Smooth muscle cell (in vitro differentiated cells): ENCODE results near the gene OR2V2. TPM values are rescaled to one million over a fixed set of nuclear protein-coding genes. Genes with fewer than 3 reads are reported as not detected.
"Not testable (repeated sequence)": the region's sequence is repeated elsewhere in the genome, so short reads cannot be mapped to it uniquely, and the experiment has no call there.

ENCODE experiments used
- DNase-seq: peaks from one replicate; lab custom pipeline; 2025; ENCODE audit not compliant: unreplicated experiment; lab: John Stamatoyannopoulos, UW
- H2AFZ ChIP-seq: fragments of 200-600 bp; sonication (generic); 2 replicates; pipeline ENCODE4 v1.6.0; 2016; ENCODE audit warnings: antibody characterized with exemption, low read depth, mild to moderate bottlenecking
- H3F3A ChIP-seq: fragments of 200-600 bp; sonication (generic); 2 replicates; pipeline ENCODE4 v1.6.0; 2017; ENCODE audit warnings: antibody characterized with exemption, low read depth
- H3K27ac ChIP-seq: fragments of 200-600 bp; sonication (generic); 2 replicates; pipeline ENCODE4 v1.5.1; 2016; ENCODE audit warnings: low read depth, mild to moderate bottlenecking
- H3K27me3 ChIP-seq: fragments of 200-600 bp; sonication (generic); 2 replicates; pipeline ENCODE4 v1.6.1; 2016; ENCODE audit warnings: low read depth, mild to moderate bottlenecking
- H3K36me3 ChIP-seq: fragments of 200-600 bp; sonication (generic); 2 replicates; pipeline ENCODE4 v1.5.1; 2016; ENCODE audit warnings: low read depth
- H3K4me1 ChIP-seq: fragments of 200-600 bp; sonication (generic); 2 replicates; pipeline ENCODE4 v1.5.1; 2016; ENCODE audit warnings: low read depth
- H3K4me2 ChIP-seq: fragments of 200-600 bp; sonication (generic); 2 replicates; pipeline ENCODE4 v1.6.0; 2016; ENCODE audit warnings: mild to moderate bottlenecking
- H3K4me3 ChIP-seq: fragments of 200-600 bp; sonication (generic); 2 replicates; pipeline ENCODE4 v1.5.1; 2016; ENCODE audit warnings: mild to moderate bottlenecking
- H3K79me2 ChIP-seq: fragments of 200-600 bp; sonication (generic); 2 replicates; pipeline ENCODE4 v1.6.0; 2016; ENCODE audit warnings: low read depth, mild to moderate bottlenecking
- H3K9ac ChIP-seq: fragments of 200-600 bp; sonication (generic); 2 replicates; pipeline ENCODE4 v1.6.0; 2016; ENCODE audit warnings: low read depth
- H3K9me3 ChIP-seq: fragments of 200-600 bp; sonication (generic); replicated peaks from 2 replicates; pipeline ENCODE4 v1.5.1; 2016; ENCODE audit warnings: low read depth
- H4K20me1 ChIP-seq: fragments of 200-600 bp; sonication (generic); 2 replicates; pipeline ENCODE4 v1.6.0; 2016; ENCODE audit warnings: low read depth
- CTCF ChIP-seq: fragments of 200-600 bp; sonication (generic); IDR thresholded peaks from 2 replicates; pipeline ENCODE4 v1.5.1; 2017; ENCODE audit warnings: borderline replicate concordance, mild to moderate bottlenecking, antibody characterized with exemption; ENCODE audit not compliant: insufficient read depth, poor library complexity, severe bottlenecking
- WGBS: methylation state at CpG from one replicate; pipeline ENCODE4 v1.1.7; 2016; ENCODE audit warnings: low lambda C conversion rate; 5-methylcytosine and 5-hydroxymethylcytosine counted together
- polyA plus RNA-seq: library from polyadenylated mRNA; unstranded; fragments of >200 nt; fragmentation: Nextera tagmentation; extraction: Ambion mirVana; gene quantifications from 2 replicates; pipeline ENCODE4 v1.2.1, GENCODE V29; 2016
- total RNA-seq: library from RNA; depleted of rRNA; stranded (reverse); fragments of >200 nt; gene quantifications from 2 replicates; pipeline ENCODE4 v1.2.3, GENCODE V29; 2014

The OR2V2 gene
- total RNA-seq (not detected in 2 replicates), polyA plus RNA-seq (not detected in 2 replicates)

GRCh38 chr5:181146927-181147636 is at the start of gene OR2V2:
Gene OR2V2, plus strand, starts transcription at chr5:181147586. Its CDS starts 7,357 bp downstream, at chr5:181154943.
- not testable (repeated sequence) for H3F3A ChIP-seq, H3K9ac ChIP-seq, H4K20me1 ChIP-seq, H3K27me3 ChIP-seq, H3K36me3 ChIP-seq, DNase-seq, H3K79me2 ChIP-seq, H3K9me3 ChIP-seq, H3K4me3 ChIP-seq, H3K27ac ChIP-seq, H2AFZ ChIP-seq, H3K4me1 ChIP-seq, H3K4me2 ChIP-seq
- WGBS, result 60% methylated on average over 7 of the region's 7 CpGs

GRCh38 chr5:181097759-181098491 is 49.5 kb upstream of the OR2V2 start:
- not testable (repeated sequence) for H3K4me3 ChIP-seq, H4K20me1 ChIP-seq, H3K36me3 ChIP-seq, H3K79me2 ChIP-seq, H3K9ac ChIP-seq, H3K27ac ChIP-seq, H3F3A ChIP-seq, H3K9me3 ChIP-seq, H3K4me1 ChIP-seq, H3K4me2 ChIP-seq, DNase-seq, H2AFZ ChIP-seq
- peaks cover 20% of the 10 kb centered on the region for H3K27me3 ChIP-seq
- no CpG with 5 or more reads among the region's 56 CpGs for WGBS

- Histone ChIP-seq H3K4me3 (no peak overlapping the region), H3K4me1 (no peaks in the 10 kb centered on the region), H3K9me3 (no peaks in the 10 kb centered on the region), H3F3A (no peaks in the 10 kb centered on the region), H2AFZ (no peak overlapping the region), H3K27me3 (peaks cover 22% of the 10 kb centered on the region), H4K20me1 (no peaks in the 10 kb centered on the region), H3K79me2 (no peaks in the 10 kb centered on the region), H3K9ac (no peak overlapping the region), H3K36me3 (no peaks in the 10 kb centered on the region), H3K4me2 (no peak overlapping the region), H3K27ac (no peak overlapping the region)
- 27% methylated on average over 20 of the region's 22 CpGs for WGBS
- no peak for DNase-seq
- no peak for TF ChIP-seq CTCF
Observed at GRCh38 chr5:181098762-181099601, 48.4 kb upstream of the OR2V2 start.

GRCh38 chr5:181099602-181100086 is 47.7 kb upstream of the OR2V2 start:
- no peaks in the 10 kb centered on the region for H4K20me1 ChIP-seq
- no peaks in the 10 kb centered on the region for H3K4me1 ChIP-seq
- H3F3A ChIP-seq, result no peaks in the 10 kb centered on the region
- TF ChIP-seq CTCF, result no peak
- no peak overlapping the region for H3K9ac ChIP-seq
- H3K36me3 ChIP-seq, result no peaks in the 10 kb centered on the region
- H3K4me2 ChIP-seq, result no peak overlapping the region
- H2AFZ ChIP-seq, result no peak overlapping the region
- H3K9me3 ChIP-seq, result no peaks in the 10 kb centered on the region
- no peak overlapping the region for H3K4me3 ChIP-seq
- H3K27ac ChIP-seq, result no peak overlapping the region
- WGBS, result 70% methylated on average over 11 of the region's 11 CpGs
- H3K27me3 ChIP-seq, result peaks cover 29% of the 10 kb centered on the region
- DNase-seq, result no peak
- no peaks in the 10 kb centered on the region for H3K79me2 ChIP-seq
